Measurements from ENCODE around the gene LRRC56.

DNA sequence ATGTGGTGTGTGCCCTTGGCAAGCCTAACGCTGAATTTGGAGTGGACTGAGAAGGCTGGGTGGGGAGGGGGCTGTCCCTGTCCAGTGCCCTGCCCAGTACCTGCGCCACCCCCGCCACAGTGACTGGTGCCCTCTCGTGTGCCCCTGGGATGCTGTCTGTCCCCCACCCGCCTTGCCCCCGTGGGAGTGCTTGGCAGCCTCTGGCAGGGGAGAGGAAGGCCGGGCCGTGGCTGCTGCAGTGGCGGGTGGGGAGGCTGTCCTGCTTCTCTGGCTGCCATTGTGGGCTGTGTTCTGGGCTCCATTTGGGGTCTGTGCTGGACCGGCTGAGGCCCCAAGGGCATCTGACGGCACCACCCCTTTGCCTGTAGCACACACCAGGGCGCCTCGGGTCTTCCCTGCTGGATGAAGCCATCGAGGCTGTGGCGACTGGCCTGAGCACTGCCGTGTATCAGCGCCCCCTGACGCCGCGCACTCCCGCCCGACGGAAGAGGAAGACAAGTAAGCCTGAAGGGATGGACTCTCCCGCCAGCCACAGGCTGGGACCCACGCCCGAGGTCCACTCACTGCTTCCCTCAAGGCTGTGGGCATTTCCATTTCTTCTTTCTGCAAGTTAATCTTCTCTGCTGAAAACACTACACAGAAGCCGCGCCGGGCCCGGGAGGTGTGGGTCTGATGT, 60.8 kb downstream of the LRRC56 start:
- no peak for TF ChIP-seq REST (IDR thresholded peaks at IDR 0.05)
- TF ChIP-seq, protein P1, sequence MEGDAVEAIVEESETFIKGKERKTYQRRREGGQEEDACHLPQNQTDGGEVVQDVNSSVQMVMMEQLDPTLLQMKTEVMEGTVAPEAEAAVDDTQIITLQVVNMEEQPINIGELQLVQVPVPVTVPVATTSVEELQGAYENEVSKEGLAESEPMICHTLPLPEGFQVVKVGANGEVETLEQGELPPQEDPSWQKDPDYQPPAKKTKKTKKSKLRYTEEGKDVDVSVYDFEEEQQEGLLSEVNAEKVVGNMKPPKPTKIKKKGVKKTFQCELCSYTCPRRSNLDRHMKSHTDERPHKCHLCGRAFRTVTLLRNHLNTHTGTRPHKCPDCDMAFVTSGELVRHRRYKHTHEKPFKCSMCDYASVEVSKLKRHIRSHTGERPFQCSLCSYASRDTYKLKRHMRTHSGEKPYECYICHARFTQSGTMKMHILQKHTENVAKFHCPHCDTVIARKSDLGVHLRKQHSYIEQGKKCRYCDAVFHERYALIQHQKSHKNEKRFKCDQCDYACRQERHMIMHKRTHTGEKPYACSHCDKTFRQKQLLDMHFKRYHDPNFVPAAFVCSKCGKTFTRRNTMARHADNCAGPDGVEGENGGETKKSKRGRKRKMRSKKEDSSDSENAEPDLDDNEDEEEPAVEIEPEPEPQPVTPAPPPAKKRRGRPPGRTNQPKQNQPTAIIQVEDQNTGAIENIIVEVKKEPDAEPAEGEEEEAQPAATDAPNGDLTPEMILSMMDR (IDR thresholded peaks at IDR 0.05): no peak
